Thoracic aorta (tissue), 2 donors: ENCODE data around the gene GPX5. TPM values are rescaled to one million over a fixed set of nuclear protein-coding genes. Genes with fewer than 3 reads are reported as not detected.
"Not testable (repeated sequence)": the region's sequence is repeated elsewhere in the genome, so short reads cannot be mapped to it uniquely, and the experiment has no call there.

Experiments used
- ATAC-seq: fragments of 150-250 bp; one replicate; pipeline ENCODE4 v1.8.0; 2017; ENCODE audit warnings: low read depth; ENCODE audit not compliant: insufficient number of reproducible peaks, low FRiP score
- DNase-seq: peaks from one replicate; pipeline ENCODE4 v3.0.0-alpha.2; 2020; ENCODE audit warnings: low spot score
- H3K27ac ChIP-seq, 2 donors: fragments of 200-600 bp; sonication (generic); 1 replicate in 1 of 2; 2 replicates in 1 of 2; pipeline ENCODE4 v1.5.1; 2016; ENCODE audit warnings: mild to moderate bottlenecking in 2 of 2, moderate library complexity in 2 of 2
- H3K27me3 ChIP-seq: fragments of 200-600 bp; sonication (generic); replicated peaks from 2 replicates; pipeline ENCODE4 v1.6.0; 2016; ENCODE audit warnings: mild to moderate bottlenecking; ENCODE audit not compliant: insufficient read depth
- H3K36me3 ChIP-seq: fragments of 200-600 bp; sonication (generic); one replicate; pipeline ENCODE4 v1.5.1; 2016
- H3K4me1 ChIP-seq, 2 donors: fragments of 200-600 bp; sonication (generic); 1 replicate in 1 of 2; 2 replicates in 1 of 2; pipeline versions ENCODE4 v1.5.1 to v1.6.0; 2016; ENCODE audit warnings: low read depth in 2 of 2, mild to moderate bottlenecking in 1 of 2; ENCODE audit not compliant: control insufficient read depth in 1 of 2
- H3K4me3 ChIP-seq: fragments of 200-600 bp; sonication (generic); 2 replicates; pipeline ENCODE4 v1.5.1; 2016; ENCODE audit warnings: mild to moderate bottlenecking
- H3K9me3 ChIP-seq: fragments of 200-600 bp; sonication (generic); 2 replicates; pipeline ENCODE4 v1.5.1; 2016
- total RNA-seq, 2 donors: library from RNA; depleted of rRNA; stranded (reverse); fragments of >200 nt; gene quantifications; one replicate each; pipeline versions ENCODE4 v1.1.0 to v1.2.3, GENCODE V29; 2016
- TF ChIP-seq, protein P1 (sequence below): fragments of 200-600 bp; sonication (generic); IDR thresholded peaks from one replicate; pipeline ENCODE4 v1.5.1; 2019; ENCODE audit warnings: antibody characterized with exemption

Gene GPX5
- total RNA-seq, 2 donors from 2014 or later, result not detected

- no peaks in the 10 kb centered on the region for H3K36me3 ChIP-seq
- no peak overlapping the region for H3K4me3 ChIP-seq
- TF ChIP-seq, protein P1, sequence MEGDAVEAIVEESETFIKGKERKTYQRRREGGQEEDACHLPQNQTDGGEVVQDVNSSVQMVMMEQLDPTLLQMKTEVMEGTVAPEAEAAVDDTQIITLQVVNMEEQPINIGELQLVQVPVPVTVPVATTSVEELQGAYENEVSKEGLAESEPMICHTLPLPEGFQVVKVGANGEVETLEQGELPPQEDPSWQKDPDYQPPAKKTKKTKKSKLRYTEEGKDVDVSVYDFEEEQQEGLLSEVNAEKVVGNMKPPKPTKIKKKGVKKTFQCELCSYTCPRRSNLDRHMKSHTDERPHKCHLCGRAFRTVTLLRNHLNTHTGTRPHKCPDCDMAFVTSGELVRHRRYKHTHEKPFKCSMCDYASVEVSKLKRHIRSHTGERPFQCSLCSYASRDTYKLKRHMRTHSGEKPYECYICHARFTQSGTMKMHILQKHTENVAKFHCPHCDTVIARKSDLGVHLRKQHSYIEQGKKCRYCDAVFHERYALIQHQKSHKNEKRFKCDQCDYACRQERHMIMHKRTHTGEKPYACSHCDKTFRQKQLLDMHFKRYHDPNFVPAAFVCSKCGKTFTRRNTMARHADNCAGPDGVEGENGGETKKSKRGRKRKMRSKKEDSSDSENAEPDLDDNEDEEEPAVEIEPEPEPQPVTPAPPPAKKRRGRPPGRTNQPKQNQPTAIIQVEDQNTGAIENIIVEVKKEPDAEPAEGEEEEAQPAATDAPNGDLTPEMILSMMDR, result no peak
- no peak overlapping the region for H3K27ac ChIP-seq
- H3K27me3 ChIP-seq, result no peaks in the 10 kb centered on the region
- H3K9me3 ChIP-seq, result no peaks in the 10 kb centered on the region
- H3K4me1 ChIP-seq, result no peaks in the 10 kb centered on the region
- no peak for ATAC-seq
- DNase-seq, result no peak
Measured at GRCh38 chr6:28496099-28496779, 29.4 kb upstream of the GPX5 start.

DNA sequence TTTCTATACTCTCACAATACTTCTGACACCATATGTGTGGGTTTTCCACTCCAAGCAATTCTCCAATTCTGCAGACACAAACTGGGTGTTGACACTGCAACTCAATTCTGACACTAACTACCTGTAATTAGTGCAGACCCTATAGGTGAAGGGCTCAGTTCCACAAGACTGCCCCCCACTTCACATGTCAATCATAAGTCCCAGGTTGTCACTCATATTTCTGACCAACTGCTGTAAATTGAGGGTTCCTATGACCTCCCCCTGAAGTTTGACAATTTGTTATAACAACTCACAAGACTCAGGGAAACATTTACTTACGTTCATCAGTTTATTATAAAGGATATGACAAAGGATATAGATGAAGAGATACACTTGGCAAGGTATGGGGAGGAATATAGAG lies 28.4 kb upstream of the GPX5 start:
- TF ChIP-seq, protein P1, result no peak

DNA sequence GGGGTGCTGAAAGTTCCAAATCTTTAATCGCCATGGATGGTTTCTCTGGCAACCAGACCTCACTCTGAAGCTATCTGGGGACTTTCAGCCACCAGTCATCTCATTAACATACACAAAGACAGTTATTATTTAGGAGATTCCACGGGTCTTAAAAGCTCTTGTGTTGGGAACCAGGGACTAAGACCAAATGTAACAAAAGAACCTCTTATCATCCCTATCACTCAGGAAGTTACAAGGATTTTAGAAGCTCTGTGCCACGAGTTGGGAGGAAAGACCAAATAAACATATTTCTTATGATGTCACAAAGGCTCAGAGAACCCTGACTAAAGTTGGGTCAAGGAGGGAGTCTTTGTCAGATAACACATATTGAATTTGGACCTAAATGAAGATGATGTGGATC lies 27.8 kb upstream of the GPX5 start:
- TF ChIP-seq, protein P1, result no peak
- Histone ChIP-seq H3K4me3 (no peak overlapping the region), H3K9me3 (no peaks in the 10 kb centered on the region), H3K36me3 (no peaks in the 10 kb centered on the region), H3K27me3 (no peaks in the 10 kb centered on the region), H3K4me1 (no peaks in the 10 kb centered on the region), H3K27ac (no peak overlapping the region)
- ATAC-seq (no peak), DNase-seq (no peak)

More for the DNA sequence above, 28.4 kb upstream of the GPX5 start:
- Histone ChIP-seq H3K27ac (no peak overlapping the region), H3K36me3 (no peaks in the 10 kb centered on the region), H3K9me3 (no peaks in the 10 kb centered on the region), H3K27me3 (no peaks in the 10 kb centered on the region), H3K4me1 (no peaks in the 10 kb centered on the region), H3K4me3 (no peak overlapping the region)
- DNase-seq, result no peak
- ATAC-seq, result no peak

DNA sequence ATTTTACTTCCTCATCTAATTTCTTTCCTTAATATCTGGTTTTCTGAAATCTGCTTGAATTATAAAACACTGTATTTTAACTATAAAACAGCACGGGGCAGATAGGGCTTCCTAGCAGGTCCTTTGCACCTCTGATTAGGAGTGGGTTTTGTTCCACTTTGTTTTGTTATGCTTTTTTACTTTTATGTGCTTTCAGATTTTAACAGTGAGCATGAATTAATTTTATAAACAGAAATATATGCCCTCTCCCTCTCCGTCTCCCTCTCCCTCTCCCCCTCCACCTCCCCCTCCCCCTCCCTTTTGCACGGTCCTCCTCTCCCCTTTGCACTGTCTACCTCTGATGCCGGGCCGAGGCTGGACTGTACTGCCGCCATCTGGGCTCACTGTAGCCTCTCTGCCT lies 24.4 kb upstream of the GPX5 start:
- DNase-seq (no peak), ATAC-seq (no peak)
- H3K36me3 ChIP-seq, result no peaks in the 10 kb centered on the region
- no peak overlapping the region for H3K27ac ChIP-seq
- no peaks in the 10 kb centered on the region for H3K4me1 ChIP-seq
- H3K9me3 ChIP-seq, result no peaks in the 10 kb centered on the region
- TF ChIP-seq, protein P1, result no peak
- H3K4me3 ChIP-seq, result no peak overlapping the region
- H3K27me3 ChIP-seq, result no peaks in the 10 kb centered on the region

- not testable (repeated sequence) for H3K4me1 ChIP-seq, H3K27me3 ChIP-seq, ATAC-seq, H3K36me3 ChIP-seq, H3K9me3 ChIP-seq, H3K4me3 ChIP-seq, DNase-seq, H3K27ac ChIP-seq
Measured at GRCh38 chr6:28502136-28502535, 23.5 kb upstream of the GPX5 start.

DNA sequence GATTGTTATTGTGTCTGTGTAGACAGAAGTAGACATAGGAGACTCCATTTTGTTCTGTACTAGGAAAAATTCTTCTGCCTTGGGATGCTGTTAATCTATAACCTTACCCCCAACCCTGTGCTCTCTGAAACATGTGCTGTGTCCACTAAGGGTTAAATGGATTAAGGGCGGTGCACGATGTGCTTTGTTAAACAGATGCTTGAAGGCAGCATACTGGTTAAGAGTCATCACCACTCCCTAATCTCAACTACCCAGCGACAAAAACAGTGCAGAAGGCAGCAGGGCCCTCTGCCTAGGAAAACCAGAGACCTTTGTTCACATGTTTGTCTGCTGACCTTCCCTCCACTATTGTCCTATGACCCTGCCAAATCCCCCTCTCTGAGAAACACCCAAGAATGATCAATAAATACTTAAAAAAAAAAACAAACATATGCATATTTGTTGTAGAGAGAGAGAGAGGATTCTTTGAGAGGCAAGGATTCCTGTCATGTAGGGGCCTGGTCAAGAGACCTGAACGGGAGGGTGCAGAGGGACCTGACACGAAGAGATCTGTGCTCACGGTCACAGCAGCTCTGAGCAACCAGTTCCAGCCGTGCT lies 22.9 kb upstream of the GPX5 start:
- not testable (repeated sequence) for H3K27ac ChIP-seq, H3K27me3 ChIP-seq, H3K4me1 ChIP-seq, H3K36me3 ChIP-seq, H3K9me3 ChIP-seq, DNase-seq, H3K4me3 ChIP-seq, ATAC-seq
